HepG2 (cell line): ENCODE results near the gene MVP. TPM values are rescaled to one million over a fixed set of nuclear protein-coding genes. Genes with fewer than 3 reads are reported as not detected.

Source experiments
- CEBPZ ChIP-seq: IDR thresholded peaks from 2 replicates; pipeline ENCODE4 v1.6.1; 2012; ENCODE audit warnings: low read length, improper control_type of control experiment
- MIXL1 ChIP-seq: IDR thresholded peaks from 2 replicates; pipeline ENCODE4 v1.6.1; 2016
- MYC ChIP-seq: sonication (generic); formaldehyde crosslinking; IDR thresholded peaks from 2 replicates; pipeline ENCODE4 v1.9.0; 2021; ENCODE audit warnings: missing genetic modification reagents, borderline replicate concordance
- NFYC ChIP-seq: IDR thresholded peaks from 2 replicates; pipeline ENCODE4 v1.6.1; 2016; ENCODE audit warnings: missing genetic modification reagents, missing compliant biosample characterization
- NRL ChIP-seq: sonication (generic); formaldehyde crosslinking; IDR thresholded peaks from 2 replicates; pipeline ENCODE4 v1.5.0; 2020; ENCODE audit warnings: missing genetic modification reagents, mild to moderate bottlenecking, moderate library complexity, borderline replicate concordance
- PCBP1 ChIP-seq: fragments of 200-400 bp; formaldehyde crosslinking; IDR thresholded peaks from 2 replicates; pipeline ENCODE4 v1.6.1; 2017; ENCODE audit warnings: mild to moderate bottlenecking, low read depth, low read length, borderline replicate concordance
- POLR2AphosphoS5 ChIP-seq: IDR thresholded peaks from 2 replicates; pipeline ENCODE4 v1.6.1; 2012; ENCODE audit warnings: low read depth, low read length
- UBTF ChIP-seq: sonication (generic); formaldehyde crosslinking; IDR thresholded peaks from 2 replicates; pipeline ENCODE4 v1.4.0; 2020; ENCODE audit warnings: mild to moderate bottlenecking, missing genetic modification reagents
- YEATS4 ChIP-seq: sonication (generic); formaldehyde crosslinking; IDR thresholded peaks from 2 replicates; pipeline ENCODE4 v1.4.0; 2020; ENCODE audit warnings: missing genetic modification reagents, borderline replicate concordance
- ZBTB7A ChIP-seq: sonication (generic); formaldehyde crosslinking; IDR thresholded peaks from 2 replicates; pipeline ENCODE4 v1.8.0; 2022; ENCODE audit warnings: mild to moderate bottlenecking, missing genetic modification reagents
- ZEB1 ChIP-seq: IDR thresholded peaks from 2 replicates; pipeline ENCODE4 v1.6.1; 2012; ENCODE audit warnings: mild to moderate bottlenecking, low read depth, inconsistent platforms; ENCODE audit not compliant: insufficient replicate concordance
- ZNF24 ChIP-seq: fragments of 450-650 bp; IDR thresholded peaks from 2 replicates; pipeline ENCODE4 v1.6.1; 2017; ENCODE audit warnings: antibody characterized with exemption, mild to moderate bottlenecking
- ZNF770 ChIP-seq: sonication (generic); formaldehyde crosslinking; IDR thresholded peaks from 2 replicates; pipeline ENCODE4 v1.5.0; 2020; ENCODE audit warnings: mild to moderate bottlenecking, missing genetic modification reagents
- ZSCAN29 ChIP-seq: sonication (generic); formaldehyde crosslinking; conservative IDR thresholded peaks from 2 replicates; pipeline ENCODE4 v1.4.0; 2020; ENCODE audit warnings: mild to moderate bottlenecking, missing genetic modification reagents
- polyA plus RNA-seq, 8 experiments: library from polyadenylated mRNA; depleted of rRNA in 3 of 8; stranded (reverse) in 7 of 8; unstranded in 1 of 8; fragments of >200 nt; fragmentation: Illumina TruSeq in 4 of 8; extraction: Trizol in 4 of 8; gene quantifications; 2 replicates each; pipeline versions ENCODE4 v1.2.1 to v1.2.3, GENCODE V29; 2011 to 2016; ENCODE audit warnings: low read depth in 4 of 8, missing spikeins in 1 of 8, mixed read lengths in 1 of 8; ENCODE audit not compliant: insufficient read depth in 1 of 8
- total RNA-seq, 5 experiments: library from RNA; depleted of rRNA; stranded (reverse); fragments of >200 nt; fragmentation: Illumina TruSeq; extraction: Trizol; gene quantifications; 2 replicates each; pipeline ENCODE4 v1.2.3, GENCODE V29; 2016; ENCODE audit warnings: low read depth in 1 of 5
- TF ChIP-seq, protein P1 (sequence below): sonication (generic); formaldehyde crosslinking; IDR thresholded peaks from 2 replicates; pipeline ENCODE4 v1.5.1; 2020; ENCODE audit warnings: mild to moderate bottlenecking, missing genetic modification reagents, moderate library complexity

The MVP gene
- total and polyA plus RNA-seq, 2 of the 13 experiments (the other 11 are each of a cell fraction or from before 2014, with no cell fraction given): 22.9 to 43.5 TPM

GRCh38 chr16:29816694-29817441 is 3.4 kb upstream of the MVP start (continued):
- TF ChIP-seq, protein P1, sequence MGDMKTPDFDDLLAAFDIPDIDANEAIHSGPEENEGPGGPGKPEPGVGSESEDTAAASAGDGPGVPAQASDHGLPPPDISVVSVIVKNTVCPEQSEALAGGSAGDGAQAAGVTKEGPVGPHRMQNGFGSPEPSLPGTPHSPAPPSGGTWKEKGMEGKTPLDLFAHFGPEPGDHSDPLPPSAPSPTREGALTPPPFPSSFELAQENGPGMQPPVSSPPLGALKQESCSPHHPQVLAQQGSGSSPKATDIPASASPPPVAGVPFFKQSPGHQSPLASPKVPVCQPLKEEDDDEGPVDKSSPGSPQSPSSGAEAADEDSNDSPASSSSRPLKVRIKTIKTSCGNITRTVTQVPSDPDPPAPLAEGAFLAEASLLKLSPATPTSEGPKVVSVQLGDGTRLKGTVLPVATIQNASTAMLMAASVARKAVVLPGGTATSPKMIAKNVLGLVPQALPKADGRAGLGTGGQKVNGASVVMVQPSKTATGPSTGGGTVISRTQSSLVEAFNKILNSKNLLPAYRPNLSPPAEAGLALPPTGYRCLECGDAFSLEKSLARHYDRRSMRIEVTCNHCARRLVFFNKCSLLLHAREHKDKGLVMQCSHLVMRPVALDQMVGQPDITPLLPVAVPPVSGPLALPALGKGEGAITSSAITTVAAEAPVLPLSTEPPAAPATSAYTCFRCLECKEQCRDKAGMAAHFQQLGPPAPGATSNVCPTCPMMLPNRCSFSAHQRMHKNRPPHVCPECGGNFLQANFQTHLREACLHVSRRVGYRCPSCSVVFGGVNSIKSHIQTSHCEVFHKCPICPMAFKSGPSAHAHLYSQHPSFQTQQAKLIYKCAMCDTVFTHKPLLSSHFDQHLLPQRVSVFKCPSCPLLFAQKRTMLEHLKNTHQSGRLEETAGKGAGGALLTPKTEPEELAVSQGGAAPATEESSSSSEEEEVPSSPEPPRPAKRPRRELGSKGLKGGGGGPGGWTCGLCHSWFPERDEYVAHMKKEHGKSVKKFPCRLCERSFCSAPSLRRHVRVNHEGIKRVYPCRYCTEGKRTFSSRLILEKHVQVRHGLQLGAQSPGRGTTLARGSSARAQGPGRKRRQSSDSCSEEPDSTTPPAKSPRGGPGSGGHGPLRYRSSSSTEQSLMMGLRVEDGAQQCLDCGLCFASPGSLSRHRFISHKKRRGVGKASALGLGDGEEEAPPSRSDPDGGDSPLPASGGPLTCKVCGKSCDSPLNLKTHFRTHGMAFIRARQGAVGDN (CRISPR knock-in tag): peak; percentile 31
- TF ChIP-seq PCBP1: peak; percentile 63
- TF ChIP-seq NRL (CRISPR knock-in tag): 0 out of 2 replicates have a peak, but pooled peaks have one; percentile 32
- TF ChIP-seq POLR2AphosphoS5: peak; percentile 41; the same call in 1 of the 2 replicates
- 0 out of 2 replicates have a peak, but pooled peaks have one; percentile 8 for TF ChIP-seq ZSCAN29
- no peak for TF ChIP-seq ZEB1
- no peak for TF ChIP-seq NFYC (CRISPR knock-in tag)
- no peak for TF ChIP-seq ZNF24
- TF ChIP-seq ZBTB7A (CRISPR knock-in tag): peak; percentile 9; the same call in 1 of the 2 replicates
- no peak for TF ChIP-seq YEATS4
- no peak for TF ChIP-seq MYC
- TF ChIP-seq ZNF770 (CRISPR knock-in tag): peak; percentile 82
- TF ChIP-seq CEBPZ: no peak
- TF ChIP-seq UBTF (CRISPR knock-in tag): peak; percentile 76; the same call in 1 of the 2 replicates
- no peak for TF ChIP-seq MIXL1
